OCI-LY1 (cell line): ENCODE measurements around the gene ZFP82.

ENCODE experiments used
- H2AFZ ChIP-seq: fragments of 200-600 bp; sonication (generic), shearing (Covaris generic); 2 replicates; pipeline ENCODE4 v1.6.0; 2014; ENCODE audit warnings: antibody characterized with exemption, mild to moderate bottlenecking, low read length
- H3F3A ChIP-seq: fragments of 200-600 bp; sonication (generic), shearing (Covaris generic); 2 replicates; pipeline ENCODE4 v1.6.0; 2014; ENCODE audit warnings: mild to moderate bottlenecking, antibody characterized with exemption, low read length, moderate library complexity; ENCODE audit not compliant: insufficient read depth
- H3K27ac ChIP-seq: fragments of 200-600 bp; sonication (generic); 2 replicates; pipeline ENCODE4 v1.5.1; 2014; ENCODE audit warnings: low read length, mixed run types, mild to moderate bottlenecking, low read depth; ENCODE audit not compliant: poor library complexity, severe bottlenecking
- H3K27me3 ChIP-seq: fragments of 200-600 bp; sonication (generic); 2 replicates; pipeline ENCODE4 v1.6.0; 2014; ENCODE audit warnings: antibody characterized with exemption, mild to moderate bottlenecking, low read length, moderate library complexity; ENCODE audit not compliant: insufficient read depth
- H3K36me3 ChIP-seq: fragments of 200-600 bp; sonication (generic); 2 replicates; pipeline ENCODE4 v1.6.1; 2014; ENCODE audit warnings: mild to moderate bottlenecking, antibody characterized with exemption, low read length, moderate library complexity, mixed read lengths; ENCODE audit not compliant: insufficient read depth
- H3K4me1 ChIP-seq: fragments of 200-600 bp; sonication (generic); 2 replicates; pipeline ENCODE4 v1.5.1; 2014; ENCODE audit warnings: mild to moderate bottlenecking, low read length, moderate library complexity; ENCODE audit not compliant: insufficient read depth, severe bottlenecking
- H3K4me2 ChIP-seq: fragments of 200-600 bp; sonication (generic), shearing (Covaris generic); 2 replicates; pipeline ENCODE4 v1.6.1; 2014; ENCODE audit warnings: low read length
- H3K4me3 ChIP-seq: fragments of 200-600 bp; sonication (generic); 2 replicates; pipeline ENCODE4 v1.5.1; 2014; ENCODE audit warnings: low read length, low read depth, mild to moderate bottlenecking, mixed read lengths; ENCODE audit not compliant: poor library complexity, severe bottlenecking
- H3K79me2 ChIP-seq: fragments of 200-600 bp; shearing (Covaris generic); 2 replicates; pipeline ENCODE4 v1.6.1; 2016; ENCODE audit warnings: mixed run types, low read length, mixed read lengths; ENCODE audit not compliant: insufficient read depth
- H3K9ac ChIP-seq: fragments of 200-600 bp; sonication (generic), shearing (Covaris generic); 2 replicates; pipeline ENCODE4 v1.6.1; 2014; ENCODE audit warnings: mild to moderate bottlenecking, low read length, mixed read lengths
- H3K9me2 ChIP-seq: fragments of 200-600 bp; sonication (generic), shearing (Covaris generic); 2 replicates; pipeline ENCODE4 v1.6.1; 2014; ENCODE audit warnings: low read depth, mild to moderate bottlenecking, low read length, mixed read lengths
- H3K9me3 ChIP-seq: fragments of 200-600 bp; shearing (Covaris generic); 2 replicates; pipeline ENCODE4 v1.6.1; 2014; ENCODE audit warnings: low read length, mixed read lengths
- H4K20me1 ChIP-seq: fragments of 200-600 bp; sonication (generic), shearing (Covaris generic); 2 replicates; pipeline ENCODE4 v1.6.0; 2016; ENCODE audit warnings: mild to moderate bottlenecking, low read length; ENCODE audit not compliant: insufficient read depth
- EZH2 ChIP-seq: fragments of 200-600 bp; sonication (generic), shearing (Covaris generic); IDR thresholded peaks from 2 replicates; pipeline ENCODE4 v1.8.0; 2017; ENCODE audit warnings: borderline replicate concordance, mixed run types, mild to moderate bottlenecking, antibody characterized with exemption, low read length, moderate library complexity, mixed read lengths
- TF ChIP-seq, protein P1 (sequence below): fragments of 200-600 bp; sonication (generic), shearing (Covaris generic); IDR thresholded peaks from 2 replicates; pipeline ENCODE4 v1.5.1; 2017; ENCODE audit warnings: mild to moderate bottlenecking, antibody characterized with exemption, low read length, moderate library complexity, mixed read lengths

Gene ZFP82

GRCh38 chr19:36363845-36364244 is 54.6 kb downstream of the ZFP82 start:
- Histone ChIP-seq H3K36me3 (peaks cover 65% of the 10 kb centered on the region), H3K4me1 (no peaks in the 10 kb centered on the region), H3K27me3 (no peaks in the 10 kb centered on the region), H3K27ac (no peak overlapping the region), H3K4me2 (no peak overlapping the region), H3K9me2 (no peaks in the 10 kb centered on the region), H3K9ac (no peak overlapping the region), H3K79me2 (no peaks in the 10 kb centered on the region), H3K9me3 (peaks cover 3% of the 10 kb centered on the region; the same call in 1 of the 2 replicates), H3F3A (0 out of 2 replicates have a peak, but pooled peaks cover 3% of the 10 kb centered on the region), H3K4me3 (no peak overlapping the region), H2AFZ (no peak overlapping the region), H4K20me1 (no peaks in the 10 kb centered on the region)
- no peak for TF ChIP-seq EZH2
- TF ChIP-seq, protein P1, sequence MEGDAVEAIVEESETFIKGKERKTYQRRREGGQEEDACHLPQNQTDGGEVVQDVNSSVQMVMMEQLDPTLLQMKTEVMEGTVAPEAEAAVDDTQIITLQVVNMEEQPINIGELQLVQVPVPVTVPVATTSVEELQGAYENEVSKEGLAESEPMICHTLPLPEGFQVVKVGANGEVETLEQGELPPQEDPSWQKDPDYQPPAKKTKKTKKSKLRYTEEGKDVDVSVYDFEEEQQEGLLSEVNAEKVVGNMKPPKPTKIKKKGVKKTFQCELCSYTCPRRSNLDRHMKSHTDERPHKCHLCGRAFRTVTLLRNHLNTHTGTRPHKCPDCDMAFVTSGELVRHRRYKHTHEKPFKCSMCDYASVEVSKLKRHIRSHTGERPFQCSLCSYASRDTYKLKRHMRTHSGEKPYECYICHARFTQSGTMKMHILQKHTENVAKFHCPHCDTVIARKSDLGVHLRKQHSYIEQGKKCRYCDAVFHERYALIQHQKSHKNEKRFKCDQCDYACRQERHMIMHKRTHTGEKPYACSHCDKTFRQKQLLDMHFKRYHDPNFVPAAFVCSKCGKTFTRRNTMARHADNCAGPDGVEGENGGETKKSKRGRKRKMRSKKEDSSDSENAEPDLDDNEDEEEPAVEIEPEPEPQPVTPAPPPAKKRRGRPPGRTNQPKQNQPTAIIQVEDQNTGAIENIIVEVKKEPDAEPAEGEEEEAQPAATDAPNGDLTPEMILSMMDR = no peak
